ENCODE results near the gene ZMIZ1. TPM values are rescaled to one million over a fixed set of nuclear protein-coding genes. Genes with fewer than 3 reads are reported as not detected.

Gene ZMIZ1
- total and polyA plus RNA-seq, 4 donors = 3.9 to 19.1 (median 9.8) TPM

- H3K36me3 ChIP-seq (ENCODE audit: control insufficient read depth in 4 of 4, insufficient read depth in 3 of 4, low read depth in 1 of 4, low read length in 3 of 4) = peaks cover 25 to 41% (median 35%) of the 10 kb centered on the region in 4 donors
- WGBS = 60% methylated on average over 3 of the region's 3 CpGs
- DNase-seq (ENCODE audit: low spot score) = peak; percentile 33
These were observed 279.8 kb downstream of the ZMIZ1 start for GRCh38 chr10:79348640-79348988.

DNA sequence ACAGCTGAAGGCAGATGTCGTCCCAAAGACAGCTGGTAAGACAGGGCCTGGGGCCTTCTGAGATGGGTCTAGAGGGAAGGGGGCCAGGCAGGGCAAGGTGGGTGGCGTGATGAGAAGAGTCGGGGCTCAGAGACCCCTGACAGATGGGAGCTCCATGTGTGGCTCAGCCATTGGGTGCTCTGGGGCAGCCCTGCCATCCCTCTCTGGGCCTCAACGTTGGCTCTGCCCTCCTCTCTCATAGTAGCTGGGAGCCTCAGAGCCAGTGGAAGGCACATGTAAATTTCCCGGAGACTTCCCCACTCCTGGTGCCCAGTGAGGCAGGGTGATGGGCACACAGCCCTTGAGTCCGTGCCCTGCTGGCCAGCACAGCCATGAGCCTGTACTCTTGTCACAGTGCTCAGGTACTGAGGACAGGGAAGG, 280.3 kb downstream of the ZMIZ1 start:
- 91% methylated on average over 6 of the region's 6 CpGs for WGBS
- no peak for DNase-seq (ENCODE audit: low spot score)

More at GRCh38 chr10:79348640-79348988, 279.8 kb downstream of the ZMIZ1 start:
- H3K4me1 ChIP-seq (ENCODE audit: control insufficient read depth in 4 of 4, insufficient read depth in 4 of 4, low read length in 3 of 4) = peaks cover 16 to 47% (median 29%) of the 10 kb centered on the region in 4 donors
- TF ChIP-seq NR2F2 (IDR thresholded peaks at IDR 0.05) = no peak
- peak overlapping the region in 1 of 2 donors; percentile 82 for H3K9ac ChIP-seq (ENCODE audit: low read depth in 1 of 2, low read length in 2 of 2)
- H3K27ac ChIP-seq (ENCODE audit: low read depth in 1 of 2, low read length in 2 of 2) = peak overlapping the region; percentile 95 to 99
- no peaks in the 10 kb centered on the region for H3K9me3 ChIP-seq (ENCODE audit: control insufficient read depth in 4 of 4, low read length in 3 of 4)
- peak overlapping the region; percentile 73 to 82 (median 73) for H3K4me3 ChIP-seq (ENCODE audit: low read depth in 1 of 3, low read length in 3 of 3)
- H3K27me3 ChIP-seq (ENCODE audit: control insufficient read depth in 4 of 4, insufficient read depth in 4 of 4, low read length in 3 of 4) = no peaks in the 10 kb centered on the region

DNA sequence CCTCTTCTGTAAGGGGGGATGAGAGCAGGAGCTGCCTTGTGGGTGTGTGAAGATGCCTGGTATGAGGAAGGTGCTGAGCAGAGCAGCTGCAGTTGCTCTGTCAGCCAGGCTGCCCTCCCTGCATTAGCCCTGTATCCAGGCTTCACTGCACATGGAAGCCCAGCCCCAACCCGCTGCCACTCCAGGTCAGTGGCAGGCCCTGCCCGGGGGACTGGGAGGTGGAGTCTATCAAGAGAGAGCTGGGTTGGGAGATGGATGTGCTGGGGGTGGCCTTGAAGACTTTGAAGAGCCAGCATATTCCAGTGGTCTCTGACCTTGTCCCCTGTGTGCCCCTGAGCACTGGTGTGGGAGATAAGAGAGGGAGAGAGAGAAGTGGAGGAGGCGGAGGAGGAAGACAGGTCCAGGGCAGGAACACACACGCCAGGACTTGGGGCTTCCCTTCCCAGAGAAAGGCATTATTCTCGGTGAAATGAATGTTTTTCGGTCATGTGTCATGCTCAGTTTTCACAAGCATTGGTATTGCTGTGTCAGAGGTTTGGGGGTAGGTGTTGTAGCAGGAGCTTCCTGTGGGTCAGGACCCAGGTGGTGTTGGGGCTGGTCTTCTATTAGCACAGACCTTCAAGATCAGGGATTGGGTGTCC, 281.1 kb downstream of the ZMIZ1 start:
- Histone ChIP-seq H3K9ac (ENCODE audit: low read depth in 1 of 2, low read length in 2 of 2) (no peak overlapping the region), H3K27ac (ENCODE audit: low read depth in 1 of 2, low read length in 2 of 2) (no peak overlapping the region), H3K4me1 (ENCODE audit: control insufficient read depth in 4 of 4, insufficient read depth in 4 of 4, low read length in 3 of 4) (peaks cover 16 to 43% (median 27%) of the 10 kb centered on the region in 4 donors), H3K9me3 (ENCODE audit: control insufficient read depth in 4 of 4, low read length in 3 of 4) (no peaks in the 10 kb centered on the region), H3K4me3 (ENCODE audit: low read depth in 1 of 3, low read length in 3 of 3) (no peak overlapping the region), H3K27me3 (ENCODE audit: control insufficient read depth in 4 of 4, insufficient read depth in 4 of 4, low read length in 3 of 4) (no peaks in the 10 kb centered on the region), H3K36me3 (ENCODE audit: control insufficient read depth in 4 of 4, insufficient read depth in 3 of 4, low read depth in 1 of 4, low read length in 3 of 4) (peaks cover 26 to 54% (median 48%) of the 10 kb centered on the region in 4 donors)
- 83% methylated on average over 6 of the region's 6 CpGs for whole genome bisulfite sequencing
- DNase-seq (ENCODE audit: low spot score) = peak; percentile 33
- TF ChIP-seq, protein P1, sequence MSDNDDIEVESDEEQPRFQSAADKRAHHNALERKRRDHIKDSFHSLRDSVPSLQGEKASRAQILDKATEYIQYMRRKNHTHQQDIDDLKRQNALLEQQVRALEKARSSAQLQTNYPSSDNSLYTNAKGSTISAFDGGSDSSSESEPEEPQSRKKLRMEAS (IDR thresholded peaks at IDR 0.05) = no peak
- TF ChIP-seq, protein P2, sequence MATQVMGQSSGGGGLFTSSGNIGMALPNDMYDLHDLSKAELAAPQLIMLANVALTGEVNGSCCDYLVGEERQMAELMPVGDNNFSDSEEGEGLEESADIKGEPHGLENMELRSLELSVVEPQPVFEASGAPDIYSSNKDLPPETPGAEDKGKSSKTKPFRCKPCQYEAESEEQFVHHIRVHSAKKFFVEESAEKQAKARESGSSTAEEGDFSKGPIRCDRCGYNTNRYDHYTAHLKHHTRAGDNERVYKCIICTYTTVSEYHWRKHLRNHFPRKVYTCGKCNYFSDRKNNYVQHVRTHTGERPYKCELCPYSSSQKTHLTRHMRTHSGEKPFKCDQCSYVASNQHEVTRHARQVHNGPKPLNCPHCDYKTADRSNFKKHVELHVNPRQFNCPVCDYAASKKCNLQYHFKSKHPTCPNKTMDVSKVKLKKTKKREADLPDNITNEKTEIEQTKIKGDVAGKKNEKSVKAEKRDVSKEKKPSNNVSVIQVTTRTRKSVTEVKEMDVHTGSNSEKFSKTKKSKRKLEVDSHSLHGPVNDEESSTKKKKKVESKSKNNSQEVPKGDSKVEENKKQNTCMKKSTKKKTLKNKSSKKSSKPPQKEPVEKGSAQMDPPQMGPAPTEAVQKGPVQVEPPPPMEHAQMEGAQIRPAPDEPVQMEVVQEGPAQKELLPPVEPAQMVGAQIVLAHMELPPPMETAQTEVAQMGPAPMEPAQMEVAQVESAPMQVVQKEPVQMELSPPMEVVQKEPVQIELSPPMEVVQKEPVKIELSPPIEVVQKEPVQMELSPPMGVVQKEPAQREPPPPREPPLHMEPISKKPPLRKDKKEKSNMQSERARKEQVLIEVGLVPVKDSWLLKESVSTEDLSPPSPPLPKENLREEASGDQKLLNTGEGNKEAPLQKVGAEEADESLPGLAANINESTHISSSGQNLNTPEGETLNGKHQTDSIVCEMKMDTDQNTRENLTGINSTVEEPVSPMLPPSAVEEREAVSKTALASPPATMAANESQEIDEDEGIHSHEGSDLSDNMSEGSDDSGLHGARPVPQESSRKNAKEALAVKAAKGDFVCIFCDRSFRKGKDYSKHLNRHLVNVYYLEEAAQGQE (IDR thresholded peaks at IDR 0.05) = no peak
- TF ChIP-seq SP1 (IDR thresholded peaks at IDR 0.05) = no peak
- no peak for TF ChIP-seq EGR1 (IDR thresholded peaks at IDR 0.05; ENCODE audit: low read depth in 2 of 2)
- no peak for TF ChIP-seq TAF1 (conservative IDR thresholded peaks at IDR 0.05)
- TF ChIP-seq NR2F2 (IDR thresholded peaks at IDR 0.05) = no peak
- TF ChIP-seq YY1 (IDR thresholded peaks at IDR 0.05) = no peak

More for the DNA sequence above, 280.3 kb downstream of the ZMIZ1 start:
- peak overlapping the region in 1 of 2 donors; percentile 82 for H3K9ac ChIP-seq (ENCODE audit: low read depth in 1 of 2, low read length in 2 of 2)
- peak overlapping the region; percentile 95 to 99 for H3K27ac ChIP-seq (ENCODE audit: low read depth in 1 of 2, low read length in 2 of 2)
- H3K36me3 ChIP-seq (ENCODE audit: control insufficient read depth in 4 of 4, insufficient read depth in 3 of 4, low read depth in 1 of 4, low read length in 3 of 4) = peaks cover 26 to 46% (median 40%) of the 10 kb centered on the region in 4 donors
- no peaks in the 10 kb centered on the region for H3K9me3 ChIP-seq (ENCODE audit: control insufficient read depth in 4 of 4, low read length in 3 of 4)
- TF ChIP-seq, protein P1 (IDR thresholded peaks at IDR 0.05) = no peak
- no peak for TF ChIP-seq FOXA2 (IDR thresholded peaks at IDR 0.05)
- TF ChIP-seq GABPA (IDR thresholded peaks at IDR 0.05 in 1 of 2, conservative IDR thresholded peaks at IDR 0.05 in 1 of 2) = no peak
- TF ChIP-seq, protein P3, sequence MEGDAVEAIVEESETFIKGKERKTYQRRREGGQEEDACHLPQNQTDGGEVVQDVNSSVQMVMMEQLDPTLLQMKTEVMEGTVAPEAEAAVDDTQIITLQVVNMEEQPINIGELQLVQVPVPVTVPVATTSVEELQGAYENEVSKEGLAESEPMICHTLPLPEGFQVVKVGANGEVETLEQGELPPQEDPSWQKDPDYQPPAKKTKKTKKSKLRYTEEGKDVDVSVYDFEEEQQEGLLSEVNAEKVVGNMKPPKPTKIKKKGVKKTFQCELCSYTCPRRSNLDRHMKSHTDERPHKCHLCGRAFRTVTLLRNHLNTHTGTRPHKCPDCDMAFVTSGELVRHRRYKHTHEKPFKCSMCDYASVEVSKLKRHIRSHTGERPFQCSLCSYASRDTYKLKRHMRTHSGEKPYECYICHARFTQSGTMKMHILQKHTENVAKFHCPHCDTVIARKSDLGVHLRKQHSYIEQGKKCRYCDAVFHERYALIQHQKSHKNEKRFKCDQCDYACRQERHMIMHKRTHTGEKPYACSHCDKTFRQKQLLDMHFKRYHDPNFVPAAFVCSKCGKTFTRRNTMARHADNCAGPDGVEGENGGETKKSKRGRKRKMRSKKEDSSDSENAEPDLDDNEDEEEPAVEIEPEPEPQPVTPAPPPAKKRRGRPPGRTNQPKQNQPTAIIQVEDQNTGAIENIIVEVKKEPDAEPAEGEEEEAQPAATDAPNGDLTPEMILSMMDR (IDR thresholded peaks at IDR 0.05; ENCODE audit: low read depth, low read length, missing input control) = no peak
- H3K27me3 ChIP-seq (ENCODE audit: control insufficient read depth in 4 of 4, insufficient read depth in 4 of 4, low read length in 3 of 4) = no peaks in the 10 kb centered on the region
- peak overlapping the region in 2 of 3 donors; percentile 73 for H3K4me3 ChIP-seq (ENCODE audit: low read depth in 1 of 3, low read length in 3 of 3)
- H3K4me1 ChIP-seq (ENCODE audit: control insufficient read depth in 4 of 4, insufficient read depth in 4 of 4, low read length in 3 of 4) = peaks cover 16 to 44% (median 27%) of the 10 kb centered on the region in 4 donors
